NCI-H2227 (cell line): ENCODE results near the gene ERBB3.
"Not testable (repeated sequence)": the region's sequence is repeated elsewhere in the genome, so short reads cannot be mapped to it uniquely, and the experiment has no call there.

Experiments
- DNase-seq: peaks from one replicate; lab custom pipeline; 2025; ENCODE audit not compliant: unreplicated experiment; lab: John Stamatoyannopoulos, UW

Gene ERBB3

GRCh38 chr12:56110571-56110970 is 30.6 kb downstream of the ERBB3 start:
- DNase-seq, result no peak

- no peak for DNase-seq
Observed at GRCh38 chr12:56114084-56114483, 34.1 kb downstream of the ERBB3 start.

DNA sequence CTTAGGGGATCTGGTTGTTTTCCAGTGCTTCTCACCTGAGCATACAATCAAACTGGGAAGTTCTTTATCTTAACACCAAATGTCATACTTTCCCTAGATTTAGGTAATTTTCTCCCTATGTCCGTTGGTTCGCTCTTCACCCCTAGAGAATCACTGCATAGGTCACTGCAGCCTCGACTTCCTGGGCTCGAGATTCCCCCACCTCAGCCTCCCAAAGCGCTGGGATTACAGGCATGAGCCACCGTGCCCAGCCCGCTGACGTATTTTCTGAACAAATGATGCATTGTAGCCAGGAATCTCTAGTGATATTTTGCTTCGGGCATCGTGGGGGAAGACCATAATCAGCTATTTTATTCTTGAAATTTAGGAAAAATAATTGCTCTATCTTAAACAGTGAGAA is 35.4 kb downstream of the ERBB3 start:
- DNase-seq, result no peak

DNA sequence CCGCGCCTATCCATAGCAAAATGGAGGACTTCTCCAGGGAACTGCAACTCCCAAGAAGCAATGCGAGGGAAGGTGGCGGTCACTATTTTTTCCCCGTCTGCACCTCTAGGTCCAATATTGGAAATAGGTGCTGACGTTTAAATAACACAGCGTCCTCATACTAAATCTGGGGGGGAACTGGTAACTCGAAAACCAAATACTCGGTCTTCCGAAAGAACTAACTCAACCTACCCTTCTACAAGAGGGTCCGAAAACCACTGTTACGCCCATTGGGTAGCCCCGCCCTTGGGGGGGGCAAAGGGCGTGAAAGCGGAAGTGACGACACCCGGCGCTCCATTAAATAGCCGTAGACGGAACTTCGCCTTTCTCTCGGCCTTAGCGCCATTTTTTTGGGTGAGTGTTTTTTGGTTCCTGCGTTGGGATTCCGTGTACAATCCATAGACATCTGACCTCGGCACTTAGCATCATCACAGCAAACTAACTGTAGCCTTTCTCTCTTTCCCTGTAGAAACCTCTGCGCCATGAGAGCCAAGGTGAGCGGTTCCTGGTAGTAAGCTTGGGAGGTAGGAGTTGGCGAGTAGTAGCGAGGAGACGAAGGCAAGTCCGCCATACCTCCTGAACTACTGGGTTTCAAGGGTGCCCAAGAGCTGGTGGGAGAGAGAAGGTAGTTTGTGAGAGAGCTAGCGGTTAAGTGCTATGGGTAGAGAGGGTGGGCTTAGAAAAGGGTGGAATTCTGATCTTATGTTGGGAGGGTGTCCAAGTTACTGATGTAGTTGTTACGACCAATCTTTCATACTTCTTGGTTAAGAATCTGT is 36.5 kb downstream of the ERBB3 start, which contains the start of gene RPL41:
Gene RPL41 (plus strand): TSS at position 367 of the 815 bp plus-strand sequence.
- DNase-seq, result peak; percentile 93

DNA sequence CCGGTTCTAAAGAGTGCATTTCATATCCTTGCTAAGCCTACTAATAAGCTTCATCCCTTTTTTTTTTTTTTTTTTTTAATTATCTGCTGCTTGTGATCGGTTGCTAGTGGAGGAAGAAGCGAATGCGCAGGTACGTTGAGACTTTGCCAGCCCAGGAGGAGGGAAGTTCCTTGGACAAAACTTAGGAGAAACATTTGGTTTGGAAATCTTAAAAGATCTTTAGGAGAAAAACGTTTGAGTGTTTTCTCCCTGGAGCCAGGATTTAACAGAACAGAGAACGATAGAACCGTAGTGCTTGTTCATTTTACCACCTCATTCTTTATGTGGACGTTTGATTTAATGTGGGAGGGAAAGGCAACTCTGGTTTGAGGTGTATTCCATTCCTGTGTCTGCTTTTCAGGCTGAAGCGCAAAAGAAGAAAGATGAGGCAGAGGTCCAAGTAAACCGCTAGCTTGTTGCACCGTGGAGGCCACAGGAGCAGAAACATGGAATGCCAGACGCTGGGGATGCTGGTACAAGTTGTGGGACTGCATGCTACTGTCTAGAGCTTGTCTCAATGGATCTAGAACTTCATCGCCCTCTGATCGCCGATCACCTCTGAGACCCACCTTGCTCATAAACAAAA is 37.2 kb downstream of the ERBB3 start:
- DNase-seq, result not testable (repeated sequence)

DNA sequence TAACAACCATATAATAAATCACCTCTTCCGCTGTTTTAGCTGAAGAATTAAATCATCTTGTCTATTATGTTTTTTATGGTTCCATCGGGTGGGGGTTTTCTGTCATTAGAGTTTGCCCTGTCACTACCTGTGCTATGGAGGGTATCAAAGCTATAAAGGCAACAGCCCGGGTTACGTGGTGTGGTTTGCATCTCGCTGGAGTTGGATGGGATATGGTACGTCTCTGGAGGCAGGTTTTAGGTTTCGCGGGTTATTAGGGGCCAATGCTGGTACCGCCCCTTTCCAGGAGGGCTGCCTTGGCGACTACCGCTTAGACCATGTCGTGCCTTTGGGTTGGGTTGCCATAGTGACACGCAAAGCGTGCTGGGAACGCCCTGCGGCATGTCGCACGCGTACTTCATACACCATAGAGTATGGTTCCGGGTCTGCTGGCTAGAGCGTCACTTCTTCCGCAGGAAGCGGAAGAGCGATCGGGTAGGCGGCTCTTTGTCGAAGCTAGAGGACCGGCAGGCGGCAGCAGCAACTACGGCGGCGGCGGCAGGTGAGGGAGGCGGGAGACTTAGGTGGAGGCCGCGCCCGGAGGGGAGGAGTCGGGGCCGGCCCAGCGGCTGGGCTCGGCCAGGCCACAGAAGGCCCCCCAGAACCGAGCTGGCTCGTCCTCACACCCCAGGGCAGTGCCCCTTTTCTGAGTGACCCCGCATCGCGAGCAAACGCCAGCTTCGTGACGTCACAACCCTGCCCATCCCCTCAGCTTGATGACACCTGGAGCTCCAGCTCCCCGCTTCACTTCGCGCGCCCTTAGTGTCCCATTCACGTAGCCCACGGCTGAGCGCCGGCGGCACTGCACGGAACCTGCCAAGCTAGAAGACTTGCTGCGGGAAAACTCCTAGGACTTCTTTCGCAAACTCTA is 38.1 kb downstream of the ERBB3 start, which contains the start of gene ZC3H10:
Gene ZC3H10 (plus strand): TSS at position 489 of the 910 bp plus-strand sequence. CDS start 2,297 bp downstream, outside the sequence.
- peak; percentile 97 for DNase-seq

DNA sequence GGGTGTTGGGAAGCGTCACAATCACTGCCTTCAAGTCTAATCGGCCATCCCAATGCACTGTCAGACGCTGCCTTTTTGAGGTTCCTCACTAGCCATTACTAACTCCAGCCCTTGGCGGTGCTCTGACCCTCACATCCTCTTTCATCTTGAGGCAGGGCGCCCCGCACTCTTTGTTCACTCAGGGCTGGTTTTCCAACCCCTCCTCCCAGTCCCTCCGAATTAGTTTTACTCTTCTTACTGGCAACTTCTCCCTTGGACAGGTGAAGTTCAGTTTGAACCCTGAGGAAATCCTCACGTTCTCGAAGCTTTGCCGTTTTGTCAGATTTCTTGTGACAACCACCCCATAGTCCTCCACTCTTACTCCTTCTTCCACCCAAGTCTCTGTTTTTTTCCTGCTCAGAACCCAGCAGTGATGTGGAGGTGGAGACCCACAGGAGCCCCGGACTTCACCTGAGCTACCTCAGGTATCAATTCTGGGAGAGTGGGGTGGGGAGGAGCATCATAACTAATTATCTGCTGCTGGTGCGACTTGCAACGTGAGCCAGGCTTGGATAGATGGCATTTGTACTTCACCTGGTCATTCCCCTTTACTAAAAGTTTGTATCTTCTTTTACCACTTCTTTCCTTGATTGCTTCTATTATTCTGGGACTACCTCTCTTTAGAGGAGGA is 38.9 kb downstream of the ERBB3 start:
- no peak for DNase-seq

DNA sequence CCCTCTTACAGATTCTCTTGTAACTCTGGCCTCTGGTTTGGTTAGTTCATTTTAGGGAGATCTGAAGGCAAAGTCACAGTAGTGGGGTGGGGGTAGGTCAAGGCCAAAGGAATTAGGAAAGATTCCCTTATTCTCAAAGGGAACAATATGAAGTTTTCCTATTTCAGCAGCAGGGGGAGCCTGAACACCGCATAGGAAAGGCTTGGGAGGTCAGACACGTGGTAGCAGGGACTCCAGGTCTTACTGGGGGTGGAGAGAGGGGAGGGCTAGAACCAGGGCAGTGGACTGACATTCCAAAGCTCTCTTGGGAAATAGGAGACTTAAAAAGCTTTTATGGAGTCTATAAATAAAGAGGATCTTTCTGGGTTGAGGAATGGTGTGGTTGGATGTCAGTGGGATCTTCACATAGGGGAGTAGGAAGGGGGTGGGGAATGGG is 39.4 kb downstream of the ERBB3 start:
- DNase-seq, result peak; percentile 77

DNA sequence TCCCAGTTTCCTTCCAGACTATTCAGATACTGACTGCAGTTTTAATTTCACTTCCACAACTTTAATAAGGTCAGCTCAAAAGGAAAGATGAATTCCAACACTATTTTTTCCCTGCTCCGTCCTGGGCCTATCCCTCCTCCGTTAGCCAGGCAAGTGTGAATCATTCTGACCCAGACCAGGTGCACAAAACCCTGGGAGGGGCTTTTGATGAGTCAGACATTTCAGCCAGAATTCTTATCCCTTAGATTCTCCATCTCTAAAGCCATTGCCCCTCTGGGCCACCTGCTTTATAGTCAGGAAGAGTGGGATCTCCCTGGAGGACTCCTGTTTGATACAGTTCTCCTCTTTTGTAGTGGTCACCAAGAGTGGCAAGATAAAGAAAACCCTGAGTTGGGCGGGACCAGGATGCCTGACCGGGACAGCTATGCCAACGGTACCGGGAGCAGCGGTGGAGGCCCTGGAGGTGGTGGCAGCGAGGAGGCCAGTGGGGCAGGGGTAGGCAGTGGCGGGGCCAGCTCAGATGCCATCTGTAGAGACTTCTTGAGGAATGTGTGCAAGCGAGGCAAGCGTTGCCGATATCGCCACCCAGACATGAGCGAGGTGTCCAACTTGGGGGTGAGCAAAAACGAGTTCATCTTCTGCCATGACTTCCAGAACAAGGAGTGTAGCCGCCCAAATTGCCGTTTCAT is 40.3 kb downstream of the ERBB3 start:
- no peak for DNase-seq

- no peak for DNase-seq
Observed at GRCh38 chr12:56121204-56121870, 41.4 kb downstream of the ERBB3 start.

DNA sequence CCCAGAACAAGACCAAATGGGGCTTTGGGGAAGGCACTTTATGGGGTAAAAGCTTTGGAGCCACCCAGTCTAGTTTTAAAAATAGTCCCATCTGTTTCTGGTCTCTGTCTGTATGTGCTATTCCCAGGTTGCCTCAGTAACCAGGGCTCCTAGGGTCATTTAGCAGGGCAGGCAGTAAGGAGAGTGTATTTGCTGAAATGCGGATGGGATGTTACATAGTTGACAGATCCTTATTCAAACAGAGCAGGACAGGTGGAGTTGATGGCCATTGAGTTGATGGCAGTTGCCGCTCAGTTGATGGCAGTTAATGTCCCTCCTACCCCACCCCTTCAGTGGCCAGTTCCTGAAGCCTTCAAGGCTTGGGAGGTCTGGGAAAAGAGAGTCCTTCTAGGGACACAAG is 42.7 kb downstream of the ERBB3 start:
- DNase-seq, result peak; percentile 12

- no peak for DNase-seq
Observed at GRCh38 chr12:56124133-56124532, 44.2 kb downstream of the ERBB3 start.

DNA sequence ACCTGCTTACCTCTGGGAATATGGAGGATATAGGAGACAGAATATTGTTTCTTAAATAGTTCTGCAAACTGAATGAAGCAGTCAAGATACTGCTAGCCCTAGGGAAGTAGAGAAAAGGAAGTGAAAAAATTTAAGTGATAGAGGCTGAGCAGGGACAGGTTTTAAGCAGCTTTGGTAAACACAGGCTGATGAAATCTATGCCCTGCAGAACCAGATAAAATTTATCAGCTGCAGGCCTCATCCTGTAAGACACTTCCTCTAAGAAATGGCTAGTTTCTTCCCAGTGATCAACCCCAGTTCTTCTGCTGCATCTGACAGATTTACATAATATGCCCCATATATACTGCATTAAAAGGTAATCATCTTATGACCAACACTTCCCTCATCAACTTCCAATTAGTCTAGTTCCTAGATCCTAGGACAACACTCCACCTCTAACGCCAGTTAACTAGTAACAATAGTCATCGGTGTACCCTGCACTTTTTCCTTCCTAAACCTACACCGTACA is 46.8 kb downstream of the ERBB3 start:
- no peak for DNase-seq

DNA sequence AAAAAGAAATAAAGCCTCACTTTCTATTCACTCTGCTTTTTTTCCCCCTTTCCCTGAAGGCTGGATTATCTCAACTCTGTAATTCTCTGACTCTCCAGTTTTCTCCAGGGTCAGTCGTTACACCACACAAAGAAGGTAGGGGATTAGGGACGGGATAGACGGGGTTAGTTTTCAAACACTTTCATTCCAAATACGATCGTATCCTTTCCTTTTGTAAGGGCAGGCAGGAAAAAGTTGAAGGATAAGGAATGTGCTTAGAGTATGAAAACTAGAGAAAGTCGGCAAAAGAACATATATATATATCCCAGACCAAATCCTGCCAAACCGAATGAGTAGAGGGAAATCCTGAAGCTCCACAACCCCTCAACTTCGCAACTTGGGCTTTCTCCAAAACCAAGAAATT is 47.5 kb downstream of the ERBB3 start:
- DNase-seq, result no peak

DNA sequence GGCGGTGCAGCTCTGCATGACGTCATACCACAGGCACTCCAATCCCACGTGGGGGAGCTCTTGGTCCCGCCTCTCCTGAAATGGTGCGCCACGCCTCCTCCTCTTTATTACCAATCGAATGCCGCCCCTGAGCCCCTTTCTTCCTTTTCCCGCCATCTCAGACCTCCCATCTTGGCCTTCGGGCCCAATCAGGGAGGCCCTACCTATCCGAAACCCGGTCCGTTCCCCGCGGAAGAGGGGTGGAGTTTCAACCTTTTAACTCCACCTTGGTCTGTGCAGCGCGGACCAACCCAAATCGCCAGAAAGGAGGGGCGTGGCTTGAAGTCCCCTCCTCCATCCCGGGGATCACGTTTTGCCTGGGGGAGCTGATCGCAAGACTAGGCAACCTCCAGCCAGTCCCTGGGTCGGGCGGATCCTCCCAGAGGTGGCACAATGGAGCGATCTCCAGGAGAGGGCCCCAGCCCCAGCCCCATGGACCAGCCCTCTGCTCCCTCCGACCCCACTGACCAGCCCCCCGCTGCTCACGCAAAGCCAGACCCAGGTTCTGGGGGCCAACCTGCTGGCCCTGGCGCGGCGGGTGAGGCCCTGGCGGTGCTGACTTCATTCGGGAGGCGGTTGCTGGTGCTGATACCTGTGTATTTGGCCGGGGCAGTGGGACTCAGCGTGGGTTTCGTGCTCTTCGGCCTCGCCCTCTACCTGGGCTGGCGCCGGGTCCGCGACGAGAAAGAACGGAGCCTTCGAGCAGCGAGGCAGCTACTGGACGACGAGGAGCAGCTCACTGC is 48.1 kb downstream of the ERBB3 start, which contains the start of gene ESYT1:
Gene ESYT1 (plus strand): TSS at position 380 of the 782 bp plus-strand sequence. CDS start 53 bp downstream, at position 433.
- DNase-seq, result peak; percentile 98

DNA sequence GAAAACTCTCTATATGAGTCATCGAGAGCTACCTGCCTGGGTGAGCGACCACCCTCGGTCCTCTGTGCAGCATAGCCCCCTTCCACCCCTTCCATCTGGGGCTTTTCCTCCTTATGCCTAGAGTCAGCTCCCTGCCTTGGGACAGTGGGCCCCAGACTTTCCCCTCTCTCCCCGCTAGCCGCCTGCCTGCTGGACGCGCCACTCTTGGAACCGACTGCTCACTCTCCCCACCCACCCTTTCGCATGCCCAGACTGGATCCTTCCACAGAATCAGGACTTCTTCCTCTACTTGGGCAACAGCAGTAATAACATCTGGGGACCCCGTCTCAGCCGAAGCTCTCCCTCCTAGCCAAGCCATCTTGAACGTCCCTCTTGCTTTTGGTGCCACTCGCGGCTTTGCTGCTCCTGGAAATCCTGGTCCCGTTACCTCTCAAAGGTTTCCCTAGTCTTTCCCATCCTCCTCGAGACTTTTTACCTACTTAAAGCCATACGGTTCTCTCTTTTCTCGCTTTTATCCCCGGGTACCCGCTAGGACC is 48.8 kb downstream of the ERBB3 start:
- DNase-seq, result no peak

DNA sequence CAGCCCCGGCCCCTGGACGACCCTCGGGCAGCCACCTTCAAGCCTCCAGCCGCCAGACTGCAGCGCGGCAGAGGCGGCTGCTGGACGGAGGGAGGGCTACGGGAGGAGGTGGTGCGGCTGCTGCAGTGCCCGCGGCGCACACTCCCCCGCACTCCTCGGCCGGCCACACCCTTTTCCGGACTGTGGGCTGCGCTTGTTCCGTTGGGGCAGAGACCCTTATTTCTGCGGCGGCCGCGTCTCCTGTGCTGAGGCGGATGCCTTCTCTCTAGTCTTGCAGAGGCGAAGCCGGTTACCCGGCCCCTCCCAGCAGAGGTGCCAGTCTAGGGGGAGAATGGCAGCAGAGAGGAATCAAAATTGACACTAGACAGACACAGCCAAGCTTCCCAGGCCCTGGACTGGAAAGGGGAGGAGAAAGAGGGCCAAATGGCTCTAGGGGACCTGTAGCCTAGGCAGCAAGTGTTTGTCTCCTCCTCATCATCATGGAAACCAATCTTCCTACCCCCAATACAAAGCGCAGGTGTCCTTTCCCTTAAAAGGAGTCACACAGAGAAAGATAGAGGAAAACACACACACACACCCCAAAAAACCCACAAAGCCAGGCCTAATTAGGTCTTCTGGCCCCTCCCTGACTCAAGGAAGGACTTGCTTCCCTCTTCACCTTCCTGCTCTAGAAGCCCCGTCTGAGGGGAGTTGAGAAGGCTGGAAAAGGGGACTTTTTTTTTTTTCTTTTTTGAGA is 49.4 kb downstream of the ERBB3 start:
- DNase-seq, result peak; percentile 71
